NCI-H460 (cell line): Measurements from ENCODE around the gene EDA2R. TPM values are rescaled to one million over a fixed set of nuclear protein-coding genes. Genes with fewer than 3 reads are reported as not detected.

Experiments used
- DNase-seq: peaks from one replicate; pipeline ENCODE4 v3.0.0-alpha.2; 2016; ENCODE audit warnings: low read depth; ENCODE audit errors: extremely low read depth
- polyA plus RNA-seq: library from polyadenylated mRNA; depleted of rRNA; stranded (reverse); fragments of >200 nt; gene quantifications from 2 replicates; pipeline ENCODE4 v1.2.3, GENCODE V29; 2014; cell fraction: nucleus; rRNA removed
- total RNA-seq: library from RNA; depleted of rRNA; stranded (reverse); fragments of >200 nt; shearing (Covaris generic); gene quantifications from 2 replicates; pipeline ENCODE4 v1.2.3, GENCODE V29; 2014; rRNA removed

The EDA2R gene
- 30.6 and 32.2 TPM in 2 replicates for total RNA-seq
- 26.1 and 35.8 TPM in 2 replicates for polyA plus RNA-seq

DNA sequence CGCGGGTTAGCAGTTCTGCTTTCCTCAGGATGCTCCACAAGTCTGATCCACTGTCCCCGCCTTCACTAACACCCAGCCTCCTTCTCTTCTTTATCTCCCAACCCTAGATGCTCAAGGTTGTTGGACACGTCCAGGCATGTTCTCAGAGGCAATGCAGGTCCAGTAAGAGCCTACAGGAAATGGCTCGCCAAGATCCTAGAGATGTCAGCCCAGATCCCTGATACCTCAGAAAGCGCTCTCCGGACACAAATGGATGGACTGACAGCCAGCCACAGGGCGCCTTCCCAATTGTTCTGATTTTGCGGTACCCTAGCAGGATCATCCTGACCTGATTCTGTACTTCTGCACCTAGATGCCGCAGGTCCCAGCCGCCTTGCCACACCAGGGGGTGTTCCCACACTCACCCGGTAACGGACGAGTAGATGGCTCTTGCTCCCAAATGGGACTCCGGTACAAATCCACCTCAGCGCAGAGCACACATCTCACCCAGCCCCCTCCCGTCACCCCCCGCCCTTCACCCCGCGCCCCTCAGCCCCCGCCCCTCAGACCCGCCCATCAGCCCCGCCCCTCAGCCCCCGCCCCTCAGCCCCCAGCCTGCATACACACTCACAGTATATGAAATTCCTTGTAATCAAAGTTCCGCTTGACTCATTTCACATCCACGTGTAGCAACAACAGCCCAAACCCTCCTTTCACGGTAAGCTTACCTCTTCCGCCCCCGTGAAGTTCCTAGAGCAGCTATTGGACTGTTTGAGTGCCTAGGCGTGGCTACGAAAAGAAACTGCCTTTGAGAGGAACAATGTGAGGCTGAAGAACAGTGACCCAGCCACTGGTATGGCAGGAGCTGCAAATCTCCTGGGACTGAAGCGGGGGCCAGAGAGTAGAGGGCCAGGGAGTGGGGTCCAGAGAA lies at the start of gene EDA2R:
Gene EDA2R (minus strand): TSS at position 488 of the 910 bp plus-strand sequence. CDS start 23,058 bp downstream, outside the sequence.
- DNase-seq = peak; percentile 96

- no peak for DNase-seq
Measured at GRCh38 chrX:66684196-66684595, 45.3 kb upstream of the EDA2R start.

DNA sequence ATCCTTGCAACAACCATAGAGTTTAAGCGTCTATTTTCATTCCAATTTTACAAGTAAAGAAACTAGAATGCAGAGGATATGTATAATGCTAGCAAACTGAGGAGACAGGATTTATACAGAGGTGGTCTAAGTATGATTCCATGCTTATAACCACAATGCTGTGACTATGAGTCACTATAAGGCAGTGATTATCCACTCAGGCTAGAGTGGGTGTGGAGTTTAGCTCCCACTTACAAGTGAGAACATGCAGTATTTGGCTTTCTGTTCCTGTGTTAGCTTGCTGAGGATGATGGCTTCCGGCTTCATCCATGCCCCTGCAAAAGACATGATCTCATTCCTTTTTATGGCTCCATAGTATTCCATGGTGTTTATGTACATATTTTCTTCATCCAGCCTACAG lies 41.6 kb upstream of the EDA2R start:
- no peak for DNase-seq

DNA sequence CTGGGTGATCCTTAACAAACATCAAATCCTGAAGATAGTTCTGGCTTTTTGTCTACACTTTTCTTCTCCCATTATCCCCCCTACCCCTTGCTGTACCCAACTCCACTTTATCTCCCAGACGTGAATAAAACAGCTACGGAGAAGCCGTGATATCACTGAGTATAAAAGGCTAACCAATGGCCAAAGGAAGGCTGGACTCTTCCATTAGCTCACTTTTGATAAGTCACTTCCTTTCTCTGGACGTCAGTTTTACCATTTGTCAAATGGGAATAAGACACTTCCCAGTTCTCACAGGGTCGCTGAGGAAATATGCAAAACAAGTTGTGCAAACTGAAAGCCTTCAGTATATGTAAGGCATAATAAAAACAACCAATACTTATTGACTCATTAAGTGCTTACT lies 38.6 kb upstream of the EDA2R start:
- DNase-seq = no peak

DNA sequence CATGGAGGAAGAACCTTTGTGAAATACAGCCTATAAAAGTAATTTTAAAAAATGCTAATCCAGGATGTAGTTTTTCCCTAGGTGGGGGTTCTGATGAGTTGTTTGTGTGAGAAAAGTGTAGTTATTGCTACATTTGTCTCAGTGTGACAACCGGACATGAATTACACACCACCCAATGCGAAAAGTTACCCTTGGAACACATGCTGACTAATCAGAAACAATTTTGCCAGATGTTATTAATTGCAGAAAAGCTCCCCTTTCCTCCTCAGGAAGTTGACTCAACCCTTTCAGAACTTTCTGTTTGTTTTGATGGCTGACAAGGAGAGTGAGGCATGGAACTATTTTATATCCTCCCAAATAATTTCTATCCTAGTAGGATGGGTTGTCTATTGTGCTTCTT lies 38.1 kb upstream of the EDA2R start:
- no peak for DNase-seq

- DNase-seq = no peak
Measured at GRCh38 chrX:66676413-66676812, 37.5 kb upstream of the EDA2R start.

GRCh38 chrX:66675541-66675940 lies 36.7 kb upstream of the EDA2R start:
- no peak for DNase-seq

- DNase-seq = no peak
Measured at GRCh38 chrX:66674506-66674905, 35.6 kb upstream of the EDA2R start.

GRCh38 chrX:66672106-66672505 lies 33.2 kb upstream of the EDA2R start:
- DNase-seq = no peak

DNA sequence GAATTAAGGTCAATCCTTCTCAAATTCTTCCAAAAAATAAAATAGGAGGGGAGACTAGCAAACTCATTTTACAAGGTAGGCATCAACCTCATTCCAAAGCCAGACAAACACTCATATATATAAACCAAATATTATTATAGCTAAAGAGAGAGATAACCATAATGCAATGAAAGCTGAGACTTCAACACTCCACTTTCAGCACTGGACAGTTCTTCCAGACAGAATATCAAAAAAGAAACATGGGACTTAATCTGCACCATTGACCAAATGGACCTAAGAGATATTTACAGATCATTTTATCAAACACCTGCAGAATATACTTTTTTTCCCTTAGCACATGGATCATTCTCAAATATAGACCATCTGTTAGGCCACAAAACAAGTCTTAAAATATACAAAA lies 15.5 kb upstream of the EDA2R start:
- no peak for DNase-seq

- DNase-seq = no peak
Measured at GRCh38 chrX:66635360-66635759, 3.5 kb downstream of the EDA2R start.

- no peak for DNase-seq
Measured at GRCh38 chrX:66634272-66634671, 4.6 kb downstream of the EDA2R start.

DNA sequence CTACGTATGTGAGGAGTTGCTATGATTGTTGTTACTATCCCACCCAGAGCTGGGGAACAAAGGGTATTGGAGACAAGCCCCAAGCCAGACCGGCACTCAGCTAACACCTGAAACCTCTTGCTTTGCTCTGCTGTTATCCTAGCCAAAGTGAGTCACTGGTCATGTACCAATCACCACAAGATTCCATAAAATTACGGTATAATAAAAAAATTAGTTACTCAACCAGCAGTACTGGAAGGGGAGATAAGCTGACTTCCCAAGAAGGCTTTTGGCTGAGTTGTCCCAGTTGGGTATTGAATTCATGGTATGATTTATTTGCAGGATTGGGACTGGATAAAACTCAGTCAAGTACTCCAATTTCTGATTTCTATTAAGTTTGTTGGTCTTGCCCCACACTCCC lies 5.3 kb downstream of the EDA2R start:
- DNase-seq = no peak

GRCh38 chrX:66632981-66633380 lies 5.9 kb downstream of the EDA2R start:
- no peak for DNase-seq

DNA sequence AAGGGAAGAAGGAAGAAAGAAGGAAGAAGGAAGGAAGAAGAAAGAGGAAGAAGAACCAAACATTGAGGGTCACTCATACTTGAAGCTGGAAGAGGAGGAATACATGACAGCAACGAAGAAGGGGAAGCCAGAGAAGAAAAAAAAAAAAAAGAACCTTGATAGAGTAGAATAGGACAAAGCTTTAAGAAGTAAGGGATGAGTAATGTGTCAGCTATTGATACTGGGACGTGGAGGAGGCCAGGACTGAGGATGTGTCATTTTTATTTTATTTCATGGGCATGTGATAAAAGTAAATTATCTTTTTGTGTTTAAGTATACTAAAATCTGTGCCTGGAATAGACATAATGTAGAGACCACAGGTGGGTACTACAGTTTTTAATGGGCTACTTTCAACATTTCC lies 6.4 kb downstream of the EDA2R start:
- no peak for DNase-seq

DNA sequence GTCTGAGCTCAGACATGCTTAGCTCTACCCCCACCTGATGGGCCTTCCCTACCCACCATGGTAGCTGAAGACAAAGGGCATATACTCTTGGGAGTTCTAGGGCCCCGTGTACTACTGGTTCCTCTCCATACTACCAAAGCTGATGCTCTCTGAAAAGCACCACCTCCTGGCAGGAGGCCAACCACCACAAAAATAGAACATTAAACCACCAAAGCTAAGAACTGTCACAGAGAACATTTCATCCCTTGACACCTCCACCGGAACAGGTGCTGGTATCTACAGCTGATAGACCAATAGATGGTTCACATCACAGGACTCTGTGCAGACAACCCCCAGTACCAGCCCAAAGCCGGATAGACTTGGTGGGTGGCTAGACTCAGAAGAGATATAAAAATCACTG lies 13.4 kb downstream of the EDA2R start:
- DNase-seq = no peak

DNA sequence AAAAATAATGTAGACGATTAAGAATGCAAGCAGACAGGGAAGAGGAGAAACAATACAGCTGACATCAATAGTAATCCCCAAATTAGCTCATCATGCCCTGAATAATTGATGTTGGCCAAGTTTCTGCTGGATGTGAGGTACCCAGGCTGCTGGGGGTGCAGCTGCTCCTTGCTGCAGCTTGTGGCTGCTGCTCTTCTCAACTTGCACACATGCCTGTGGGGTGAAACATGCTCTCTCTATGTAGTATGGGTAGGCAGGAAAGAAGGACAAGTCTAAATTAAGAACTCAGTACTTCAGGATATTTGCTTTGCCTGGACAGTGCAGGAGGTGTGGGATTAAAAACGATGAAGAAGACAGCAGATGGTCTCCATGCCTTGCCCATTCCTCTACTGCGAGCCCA lies 16.7 kb downstream of the EDA2R start:
- DNase-seq = no peak

DNA sequence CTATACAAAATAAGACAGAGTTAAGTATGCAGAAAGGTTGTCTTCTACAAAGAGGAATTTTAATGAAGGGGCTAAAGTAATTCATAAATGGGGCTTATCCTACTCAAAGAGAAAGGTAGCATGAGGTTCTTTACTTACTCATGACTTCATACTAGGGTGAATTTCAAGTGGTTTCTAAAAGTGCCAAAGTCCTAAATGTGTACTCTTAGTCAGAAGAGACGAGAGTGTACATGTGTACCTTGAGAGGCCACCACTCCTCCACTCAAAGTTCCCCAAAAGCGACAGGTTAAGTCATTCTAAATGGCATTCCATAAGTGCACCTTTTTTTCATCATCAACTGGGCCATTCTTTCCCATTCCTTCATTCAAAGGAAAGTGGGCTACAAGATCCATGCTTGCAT lies 21.9 kb downstream of the EDA2R start:
- DNase-seq = no peak

- DNase-seq = no peak
Measured at GRCh38 chrX:66602381-66602938, 36.4 kb downstream of the EDA2R start.

DNA sequence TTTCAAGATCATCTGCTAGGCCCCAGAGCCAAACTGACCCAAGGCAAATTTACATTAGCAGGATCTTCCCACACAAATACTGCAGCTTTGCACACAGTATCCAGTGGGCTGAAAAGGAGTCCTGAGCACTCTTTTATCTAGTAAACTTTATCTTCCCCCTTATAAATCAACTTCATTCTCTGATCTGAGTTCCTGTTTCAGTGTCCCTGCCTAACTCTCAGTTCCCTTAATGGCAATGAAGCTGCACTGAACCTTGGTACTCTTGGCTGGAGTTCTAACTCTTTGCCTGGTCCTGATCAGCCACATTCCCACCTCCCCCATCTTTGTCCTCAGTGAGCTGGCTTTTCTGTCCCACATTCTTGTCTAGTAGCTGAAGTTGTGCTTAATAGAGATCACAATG lies 37.4 kb downstream of the EDA2R start:
- DNase-seq = no peak

GRCh38 chrX:66579219-66579618 lies 59.7 kb downstream of the EDA2R start:
- DNase-seq = no peak

DNA sequence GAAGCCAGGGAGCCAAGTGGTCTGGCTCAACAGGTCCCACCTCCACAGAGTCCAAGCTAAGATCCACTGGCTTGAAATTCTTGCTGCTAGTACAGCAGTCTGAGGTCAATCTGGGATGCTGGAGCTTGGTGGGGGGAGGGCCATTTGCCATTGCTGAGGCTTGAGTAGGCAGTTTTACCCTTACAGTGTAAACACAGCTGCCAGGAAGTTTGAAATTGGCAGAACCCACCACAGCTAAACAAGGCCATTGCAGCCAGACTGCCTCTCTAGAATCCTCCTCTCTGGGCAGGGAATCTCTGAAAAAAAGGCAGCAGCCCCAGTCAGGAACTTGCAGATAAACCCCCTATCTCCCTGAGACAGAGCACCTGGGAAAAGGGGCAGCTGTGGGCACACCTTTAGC lies 84.9 kb downstream of the EDA2R start:
- no peak for DNase-seq
